ENCODE measurements around the gene SAMMSON.

The SAMMSON gene

DNA sequence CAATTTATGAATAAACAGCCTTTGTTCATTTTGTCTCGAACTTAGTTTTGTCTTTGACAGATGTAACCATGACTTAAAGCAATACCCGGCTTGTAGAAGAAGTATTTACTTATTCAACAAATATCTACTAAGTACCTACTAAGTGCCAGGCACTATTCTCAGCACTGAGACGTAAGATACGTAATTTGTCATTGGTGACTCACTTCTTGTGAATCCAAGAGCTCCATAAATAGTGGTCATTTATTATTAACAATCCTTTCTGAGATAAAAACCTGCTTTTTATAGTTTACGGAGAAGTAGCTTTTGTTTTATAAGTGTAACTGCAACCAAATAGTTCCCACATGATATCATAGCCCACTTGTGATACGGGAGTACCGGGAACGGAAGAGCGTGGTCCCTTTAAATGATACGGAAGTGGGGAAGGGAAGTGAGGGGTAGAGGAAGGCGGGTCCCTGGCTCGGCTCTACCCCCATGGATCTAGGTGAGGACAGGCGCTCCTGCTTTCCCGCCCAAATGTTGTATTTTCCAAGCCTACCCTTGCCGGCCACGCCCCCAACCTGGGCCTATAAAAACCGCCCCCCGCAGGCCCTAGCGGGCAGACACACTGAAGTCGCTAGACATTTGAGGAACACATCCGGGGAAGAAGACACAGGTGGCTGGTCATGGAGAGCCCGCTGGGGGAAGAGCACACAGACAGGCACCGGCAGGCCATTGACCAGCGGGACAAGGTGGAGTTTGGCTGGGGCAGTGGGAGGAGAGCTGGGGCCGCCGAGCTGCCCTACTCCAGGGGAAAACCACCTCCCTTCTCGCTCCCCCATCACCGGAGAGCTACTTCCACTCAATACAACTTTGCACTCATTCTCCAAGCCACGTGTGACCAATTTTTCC is at the start of gene SAMMSON:
SAMMSON (plus strand) TSS at position 594 of the 888 bp plus-strand sequence.
- peak; percentile 24 for DNase-seq (ENCODE audit: insufficient read length, low spot score)
- peak; percentile 49 for FAIRE-seq

DNA sequence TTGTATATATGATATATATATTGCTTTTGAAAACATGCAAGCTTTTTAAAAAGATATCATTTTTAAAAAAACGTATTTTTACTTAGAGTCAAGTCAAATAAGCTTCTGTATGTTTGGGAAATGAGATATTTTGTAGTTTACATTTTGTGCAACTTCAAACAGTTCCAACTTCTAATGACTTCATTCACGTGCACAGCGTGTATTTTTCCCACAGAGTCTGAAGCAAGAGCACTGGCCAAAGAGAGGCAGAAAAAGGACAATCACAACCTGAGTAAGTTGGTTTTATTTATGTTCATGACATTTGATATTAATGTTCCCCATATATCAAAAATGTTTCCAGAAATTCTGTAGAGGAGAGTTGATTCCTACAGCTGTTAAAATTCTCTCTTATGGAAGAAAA is 47.9 kb upstream of the SAMMSON start:
- FAIRE-seq (no peak), DNase-seq (ENCODE audit: insufficient read length, low spot score) (no peak)

DNA sequence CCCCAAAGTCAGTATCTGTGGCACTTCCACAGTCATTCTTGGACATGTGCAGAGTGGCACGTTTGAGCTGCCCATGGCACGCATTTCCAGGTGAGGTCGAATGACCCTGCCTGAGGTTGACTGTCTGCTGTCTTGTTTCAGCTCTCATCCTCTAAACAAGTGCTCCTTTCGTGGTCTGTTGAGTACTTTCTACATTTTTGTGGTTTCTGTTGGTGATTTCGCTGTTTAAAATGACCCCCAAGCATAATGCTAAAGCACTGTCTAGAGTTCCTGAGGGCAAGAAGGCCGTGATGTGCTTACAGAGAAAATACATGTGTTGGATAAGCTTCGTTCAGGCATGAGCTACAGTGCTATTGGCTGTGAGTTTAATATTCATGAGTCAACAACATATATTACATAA is 40.0 kb upstream of the SAMMSON start:
- peak; percentile 36 for FAIRE-seq
- DNase-seq (ENCODE audit: insufficient read length, low spot score), result no peak

DNA sequence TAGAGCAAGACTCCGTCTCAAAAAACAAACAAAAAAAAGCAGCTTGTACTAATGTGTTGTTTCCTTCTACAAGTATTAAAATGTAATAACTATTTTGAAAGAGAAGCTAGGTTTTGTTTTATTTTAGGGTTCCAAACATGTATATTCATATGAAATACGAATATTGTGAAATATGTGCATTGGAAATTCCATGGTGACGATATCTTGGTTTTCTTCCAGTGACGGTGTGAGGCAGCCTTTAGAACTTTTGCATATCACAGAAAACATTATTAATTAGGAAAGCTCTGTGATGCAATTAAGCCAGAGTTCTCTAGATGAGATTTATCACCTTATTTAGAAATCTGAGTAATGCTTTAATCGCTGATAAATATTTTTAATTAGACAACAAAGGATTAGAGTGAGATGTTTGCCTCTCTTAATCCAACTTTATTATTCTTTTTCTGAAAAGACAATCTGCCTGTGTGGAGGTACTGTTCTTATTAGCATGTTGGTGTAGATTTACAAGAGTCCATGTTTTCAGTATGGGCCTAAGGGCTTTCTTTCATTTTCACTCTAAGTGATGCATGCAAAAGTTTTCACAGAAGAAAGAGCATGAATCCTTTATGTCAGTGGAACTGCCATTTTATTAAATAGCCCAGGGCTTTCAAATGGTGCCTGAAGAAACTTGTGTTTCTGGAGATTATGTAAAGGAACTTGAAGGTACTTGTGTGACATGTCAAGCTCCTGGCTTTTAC is 37.7 kb upstream of the SAMMSON start:
- DNase-seq (ENCODE audit: insufficient read length, low spot score) (no peak), FAIRE-seq (no peak)

DNA sequence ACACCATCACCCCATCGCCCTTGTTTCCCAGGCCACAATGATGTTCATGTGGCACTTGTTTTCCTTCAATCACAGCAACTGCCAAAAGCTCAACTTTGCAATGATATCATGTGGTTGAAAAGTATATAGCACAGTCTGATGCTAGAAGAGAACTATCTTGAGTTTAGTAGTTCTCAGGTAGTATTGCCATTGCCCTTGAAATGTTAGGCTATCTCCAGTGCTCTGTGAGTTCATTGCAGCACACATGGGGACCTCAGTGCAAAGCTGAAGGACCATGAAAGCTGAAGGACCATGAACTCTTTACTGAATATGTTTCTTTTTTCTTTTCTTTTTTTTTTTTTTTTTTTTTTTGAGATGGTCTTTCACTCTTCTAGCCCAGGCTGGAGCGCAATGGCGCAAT is 35.9 kb upstream of the SAMMSON start:
- FAIRE-seq, result no peak
- DNase-seq (ENCODE audit: insufficient read length, low spot score), result no peak

DNA sequence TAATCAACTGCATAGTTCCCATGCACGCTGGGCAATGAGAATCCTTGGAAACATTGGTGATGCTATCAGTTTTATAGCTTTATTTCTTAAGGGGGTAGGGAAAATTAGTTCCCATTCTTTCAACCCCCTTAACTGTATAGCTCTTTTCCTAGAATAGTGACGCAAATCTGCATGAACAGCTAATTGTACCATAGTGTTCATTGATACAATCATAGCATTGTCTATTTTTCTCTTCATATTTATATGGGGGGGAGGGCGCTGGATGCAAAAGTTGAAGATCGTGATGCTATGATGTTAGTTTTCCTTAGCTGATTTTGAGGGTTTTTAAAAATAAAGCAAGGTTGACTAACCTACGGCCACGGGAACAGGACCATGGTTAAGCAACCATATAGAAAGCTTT is 32.4 kb upstream of the SAMMSON start:
- DNase-seq (ENCODE audit: insufficient read length, low spot score) (no peak), FAIRE-seq (no peak)

DNA sequence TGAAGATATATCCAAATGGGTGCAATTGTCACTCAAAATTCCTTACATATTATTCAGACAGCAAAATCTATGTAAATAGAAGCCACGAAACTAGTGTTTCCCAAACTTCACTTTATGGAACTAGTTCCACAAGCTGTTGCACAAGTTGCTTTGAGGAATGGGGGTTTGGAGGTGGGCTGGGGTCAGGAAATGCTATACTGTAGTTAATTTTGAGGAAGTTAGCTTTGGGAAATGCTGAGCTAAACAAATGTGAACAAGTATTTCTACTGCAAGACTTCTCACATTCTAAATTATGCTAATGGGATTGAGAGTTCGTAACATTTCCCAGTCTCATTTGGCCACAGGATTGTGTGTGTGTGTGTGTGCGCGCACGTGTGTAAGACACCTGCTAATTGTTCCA is 28.7 kb upstream of the SAMMSON start:
- FAIRE-seq, result no peak
- no peak for DNase-seq (ENCODE audit: insufficient read length, low spot score)

DNA sequence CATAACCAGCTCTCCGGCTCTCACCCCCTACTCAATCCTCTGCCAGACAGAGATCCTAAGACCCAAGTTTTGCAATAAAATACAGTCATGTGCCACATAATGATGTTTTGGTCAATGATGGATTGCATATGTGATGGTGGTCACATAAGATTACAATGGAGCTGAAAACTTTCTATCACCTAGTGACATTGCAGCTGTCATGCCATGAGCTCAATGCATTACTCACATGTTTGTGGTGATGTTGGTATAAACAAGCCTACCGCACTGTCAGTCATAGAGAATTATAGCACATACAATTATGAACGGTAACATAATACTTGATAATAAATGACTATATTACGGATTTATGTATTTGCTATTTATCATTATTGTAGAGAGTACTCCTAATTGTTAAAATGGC is 26.9 kb upstream of the SAMMSON start:
- DNase-seq (ENCODE audit: insufficient read length, low spot score), result no peak
- no peak for FAIRE-seq

DNA sequence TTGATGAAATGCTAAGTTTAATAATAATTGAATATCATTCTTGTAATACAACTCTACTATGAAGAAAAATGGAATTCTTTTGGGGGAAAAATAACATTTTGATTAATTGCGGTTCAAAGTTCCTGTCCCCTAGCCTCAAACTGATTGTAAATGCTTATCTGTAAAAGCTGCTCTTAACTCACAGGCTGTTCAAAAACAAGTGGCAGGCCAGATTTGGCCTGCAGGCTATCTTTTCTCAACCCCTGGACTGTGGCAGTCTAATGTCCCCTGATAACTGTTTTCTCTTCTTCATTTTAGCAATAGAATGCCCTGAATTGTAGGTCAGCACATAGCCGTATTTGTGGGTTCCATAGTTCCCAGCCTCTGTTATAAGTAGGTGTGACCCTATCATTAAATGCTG is 23.5 kb upstream of the SAMMSON start:
- no peak for FAIRE-seq
- no peak for DNase-seq (ENCODE audit: insufficient read length, low spot score)

DNA sequence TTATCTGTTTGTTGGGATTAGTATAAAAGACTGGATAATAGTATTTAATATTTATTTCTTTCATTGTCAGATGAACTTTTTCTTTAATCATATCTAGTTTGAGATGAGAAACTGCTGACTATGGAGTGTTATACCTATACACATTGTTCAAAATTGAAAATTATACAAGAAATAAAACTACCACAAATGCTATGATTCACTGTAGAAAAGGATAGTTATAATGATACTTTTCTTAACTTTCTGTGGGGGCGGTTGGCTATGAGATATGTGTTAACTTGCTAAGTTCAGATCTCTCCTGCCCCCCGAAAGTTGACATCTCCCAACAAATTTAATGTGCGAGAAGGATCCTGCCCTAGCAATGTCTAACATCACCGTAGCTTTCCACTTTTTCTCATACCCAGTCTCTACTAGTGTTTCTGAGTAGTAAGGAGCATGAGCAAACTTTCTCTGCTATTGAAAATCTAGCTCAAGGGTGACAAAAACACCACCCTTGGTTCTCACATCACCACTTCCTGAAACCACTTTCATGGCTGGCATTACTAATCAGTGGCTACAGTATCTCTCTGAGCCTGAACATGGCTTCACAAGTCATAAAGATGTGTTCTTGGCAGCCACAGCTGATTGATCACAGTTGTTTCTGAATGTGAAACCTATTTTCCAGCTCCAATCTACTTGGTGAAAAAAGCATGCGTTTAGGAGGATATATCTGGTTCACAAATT is 15.8 kb upstream of the SAMMSON start:
- FAIRE-seq, result no peak
- DNase-seq (ENCODE audit: insufficient read length, low spot score), result no peak

DNA sequence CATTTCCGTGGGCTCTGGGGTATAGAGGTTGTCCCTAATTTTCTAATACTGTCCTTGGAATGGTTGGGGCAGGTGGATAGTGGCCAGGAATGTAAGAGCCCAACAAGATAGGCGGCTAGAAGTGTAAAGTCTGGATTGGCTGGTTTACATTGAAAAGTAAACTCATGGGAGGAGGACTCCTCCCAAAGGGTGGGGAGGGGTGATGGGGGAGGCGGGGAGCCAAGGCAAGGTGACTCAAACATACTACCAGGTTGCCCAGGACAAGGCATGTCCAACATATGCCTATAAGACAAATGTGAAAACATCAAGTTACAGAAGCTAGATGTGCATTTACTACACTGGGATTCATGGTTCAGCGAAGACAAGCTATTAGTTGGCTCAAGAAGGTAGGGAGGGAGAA is 14.3 kb upstream of the SAMMSON start:
- no peak for FAIRE-seq
- DNase-seq (ENCODE audit: insufficient read length, low spot score), result no peak

DNA sequence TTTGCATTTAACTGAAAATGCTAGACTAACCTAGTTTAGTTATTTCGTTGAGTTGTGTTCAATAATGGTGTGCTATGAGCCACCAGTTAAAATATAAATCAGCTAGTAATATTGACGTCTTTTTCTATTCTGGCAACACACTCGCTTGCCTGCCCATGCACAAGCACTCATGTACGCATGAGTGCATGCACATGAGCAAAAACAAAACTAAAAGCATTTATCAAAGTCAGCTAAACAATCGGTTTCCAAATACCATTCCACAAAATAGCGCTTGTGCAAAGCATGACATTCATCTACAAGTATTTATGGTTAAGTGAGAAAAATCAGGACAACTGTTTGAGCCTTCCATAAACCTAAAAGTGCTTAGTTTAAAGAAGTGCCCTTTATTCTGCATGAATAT is 13.1 kb upstream of the SAMMSON start:
- FAIRE-seq (no peak), DNase-seq (ENCODE audit: insufficient read length, low spot score) (no peak)

DNA sequence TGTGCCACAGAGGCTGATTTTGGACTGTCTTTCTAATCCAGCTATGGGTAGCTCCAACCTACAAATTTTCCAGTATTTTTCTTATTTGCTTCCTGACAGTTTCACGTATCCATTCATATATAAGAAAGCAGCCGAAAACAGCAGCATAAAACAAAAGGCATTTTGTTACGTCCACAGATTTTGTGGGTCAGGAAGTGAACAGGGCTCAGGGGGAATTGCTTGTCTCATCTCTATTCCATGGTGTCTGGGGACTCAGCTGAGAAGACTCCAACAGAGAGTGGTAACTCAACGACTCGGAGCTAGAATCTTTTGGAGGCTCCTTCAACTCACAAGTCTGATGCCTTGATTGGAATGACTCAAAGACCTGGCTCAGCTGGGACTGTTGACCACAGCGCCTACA is 11.7 kb upstream of the SAMMSON start:
- DNase-seq (ENCODE audit: insufficient read length, low spot score) (no peak), FAIRE-seq (no peak)

DNA sequence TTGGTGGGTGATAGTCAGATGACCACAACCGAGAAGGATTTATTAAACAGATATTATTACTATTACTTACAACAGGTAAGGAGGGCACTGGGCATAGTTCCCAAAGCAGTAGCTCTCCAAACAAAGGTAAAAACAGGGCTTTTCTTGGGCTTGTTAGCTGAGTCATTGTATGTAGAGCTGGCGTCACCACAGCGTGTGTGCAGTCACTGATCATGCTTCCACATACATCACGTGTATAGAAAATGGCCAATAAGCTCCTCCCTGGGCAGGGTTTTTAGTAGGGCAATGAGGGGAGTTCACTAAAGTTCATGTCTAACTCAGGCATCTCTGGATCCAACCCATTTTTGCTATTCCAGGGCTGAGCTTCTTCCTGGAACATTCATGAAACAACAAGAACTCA is 5.8 kb upstream of the SAMMSON start:
- no peak for FAIRE-seq
- DNase-seq (ENCODE audit: insufficient read length, low spot score), result no peak

DNA sequence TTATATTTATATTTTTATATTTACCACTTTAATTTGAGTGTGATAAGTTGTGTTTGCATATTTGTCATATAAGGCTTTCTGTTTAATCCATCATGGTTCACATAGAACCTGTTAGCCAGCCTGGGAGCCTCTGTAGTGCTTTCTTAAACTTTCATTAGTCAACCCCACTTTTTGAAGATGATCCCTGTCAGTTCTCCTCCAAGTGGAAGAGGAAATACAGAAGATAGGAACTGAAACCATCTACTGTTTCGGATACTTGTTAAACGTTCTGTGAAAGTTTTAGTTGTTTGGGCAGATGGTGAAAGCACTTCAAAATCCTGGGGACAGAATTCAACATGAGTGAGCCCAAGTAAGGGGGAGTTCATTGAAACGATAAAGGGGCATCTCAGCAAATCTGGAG is 4.6 kb upstream of the SAMMSON start:
- DNase-seq (ENCODE audit: insufficient read length, low spot score), result no peak
- FAIRE-seq, result no peak

DNA sequence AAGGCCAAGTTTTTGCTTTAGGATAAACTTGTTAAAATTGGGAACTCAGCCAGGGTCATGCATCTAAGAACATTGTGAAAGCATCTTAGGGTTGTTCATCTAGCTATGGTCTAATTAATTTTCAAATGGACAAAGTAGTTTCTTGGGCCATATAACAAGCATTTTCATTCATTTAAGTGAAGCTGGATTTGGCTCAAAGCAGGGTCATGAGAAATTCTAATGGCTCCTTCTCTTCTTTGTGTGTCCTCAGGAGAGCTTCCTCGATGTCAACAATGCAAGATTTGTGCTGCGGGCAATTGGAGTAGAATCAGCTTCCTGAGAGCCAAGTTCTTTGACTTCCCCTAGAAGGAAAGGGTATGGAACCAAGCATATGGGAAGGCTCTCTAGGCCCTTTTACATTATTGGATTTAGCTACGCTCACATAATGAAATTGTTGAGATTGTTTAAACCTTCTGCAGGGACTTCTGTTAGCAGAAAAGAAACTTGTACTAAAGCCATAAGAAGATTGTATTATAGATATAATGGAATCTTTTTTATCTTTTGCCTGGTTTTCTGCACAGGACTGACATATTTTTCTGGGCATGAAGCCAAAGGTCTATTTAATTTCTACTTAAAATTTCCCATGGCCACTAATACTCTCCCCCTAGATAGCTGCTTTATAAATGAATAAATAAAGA is 1.8 kb upstream of the SAMMSON start:
- no peak for DNase-seq (ENCODE audit: insufficient read length, low spot score)
- no peak for FAIRE-seq

DNA sequence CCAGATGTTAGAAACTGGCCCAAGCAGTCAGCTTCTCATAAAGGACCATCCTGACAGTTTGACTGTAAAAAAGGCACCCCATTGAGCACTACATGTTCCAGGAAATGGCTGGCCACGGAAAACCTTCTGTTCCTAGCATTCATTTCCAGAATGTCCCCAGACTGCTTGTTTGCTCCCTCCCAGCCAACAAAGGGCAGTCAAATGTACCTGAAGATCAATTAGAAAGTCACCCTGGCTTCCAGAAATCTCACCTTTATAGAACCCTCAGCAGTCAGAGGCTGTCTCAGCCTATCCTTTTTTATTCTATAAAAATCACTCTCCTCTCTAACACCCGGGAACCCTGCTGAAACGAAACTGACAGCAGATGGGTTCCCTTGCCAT is 784 bp upstream of the SAMMSON start:
- FAIRE-seq (no peak), DNase-seq (ENCODE audit: insufficient read length, low spot score) (no peak)

DNA sequence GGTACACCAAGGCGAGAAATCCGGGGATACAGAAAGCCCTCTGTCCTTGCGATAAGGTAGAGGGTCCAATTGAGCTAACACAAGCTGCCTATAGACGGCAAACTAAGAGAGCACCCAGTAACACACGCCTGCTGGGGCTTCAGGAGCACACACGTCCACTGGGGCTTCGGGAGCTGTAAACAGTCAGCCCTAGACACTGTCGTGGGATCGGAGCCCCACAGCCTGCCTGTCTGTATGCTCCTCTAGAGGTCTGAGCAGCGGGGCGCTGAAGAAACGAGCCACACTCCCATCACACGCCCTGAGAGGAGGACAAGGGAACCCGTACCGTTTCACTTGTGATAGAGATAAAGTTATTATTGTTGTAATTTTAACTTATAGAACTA is 486 bp downstream of the SAMMSON start:
- no peak for FAIRE-seq
- no peak for DNase-seq (ENCODE audit: insufficient read length, low spot score)

DNA sequence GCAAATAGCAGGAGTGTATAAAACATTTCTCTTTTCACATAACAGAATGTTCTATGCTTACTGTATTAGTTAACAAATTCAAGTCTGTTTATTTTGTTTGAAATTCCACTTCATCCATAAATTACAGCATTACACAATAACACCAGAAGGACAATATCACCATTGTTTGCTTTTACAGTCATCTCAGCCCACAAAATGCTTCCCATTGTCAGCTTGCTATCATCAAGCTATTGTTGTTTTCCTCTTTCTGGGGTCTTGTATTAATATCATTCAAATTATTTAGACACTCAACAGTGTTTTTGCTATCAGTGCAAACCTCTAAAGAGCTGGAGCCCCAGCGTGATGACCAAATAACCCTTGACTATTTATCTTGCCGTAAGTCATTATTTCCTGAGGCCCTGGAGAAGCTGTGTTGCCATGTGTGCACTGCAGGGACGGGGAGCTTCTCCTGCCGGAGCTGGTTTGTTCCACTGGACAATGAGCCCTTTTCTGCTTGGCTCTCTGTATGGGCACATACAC is 1.1 kb downstream of the SAMMSON start:
- FAIRE-seq, result no peak

DNA sequence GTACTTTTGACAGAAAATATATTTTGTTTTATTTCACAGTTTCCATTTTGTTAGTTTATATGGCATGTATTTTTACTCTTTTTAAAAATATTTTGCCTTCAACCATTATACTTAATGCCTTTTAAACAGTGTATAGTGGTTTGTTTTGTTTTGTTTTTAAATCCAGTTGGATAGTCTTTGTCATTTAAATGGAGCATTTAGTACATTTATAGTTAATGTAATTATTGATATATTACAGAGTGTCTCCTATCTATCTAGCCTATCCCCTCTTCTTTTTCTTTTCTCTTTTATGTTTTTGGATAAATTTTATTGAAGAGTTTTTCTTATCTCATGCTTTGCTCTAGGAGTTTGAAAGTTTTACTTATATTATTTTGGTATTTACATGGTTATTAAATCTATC is 3.6 kb downstream of the SAMMSON start:
- no peak for FAIRE-seq
- no peak for DNase-seq (ENCODE audit: insufficient read length, low spot score)

More for the DNA sequence above, 1.1 kb downstream of the SAMMSON start:
- DNase-seq (ENCODE audit: insufficient read length, low spot score), result no peak

DNA sequence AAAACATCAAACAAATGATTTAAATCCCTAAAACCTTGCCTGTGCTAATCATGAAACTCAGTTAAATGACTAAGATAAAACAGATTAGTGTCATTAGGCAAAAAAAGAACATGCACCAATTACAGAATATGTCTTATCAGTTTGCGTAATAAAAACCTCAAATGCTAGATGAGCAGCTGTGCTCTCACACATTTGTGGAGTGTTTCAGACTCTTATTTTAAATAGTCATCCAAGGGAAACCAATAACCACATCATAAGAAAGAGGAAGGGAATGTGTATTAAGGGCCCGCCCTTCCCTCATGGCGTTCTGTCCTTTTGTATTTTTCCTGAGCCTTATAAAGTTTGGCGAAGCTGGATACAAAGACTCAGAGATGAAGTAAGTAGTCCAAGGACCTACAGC is 6.6 kb downstream of the SAMMSON start:
- FAIRE-seq, result no peak
- no peak for DNase-seq (ENCODE audit: insufficient read length, low spot score)
